Stimulated activated CD4-positive, alpha-beta T cell treated with anti-CD3 and anti-CD28 coated beads, Interleukin-2, amount 100 ng/mL, for 4 hours (primary cell): ENCODE results near the gene AP1G1.
A peak's percentile ranks its signal among the peaks of the same experiment; 100 is the strongest.

Experiments
- DNase-seq: peaks from one replicate; pipeline ENCODE4 v3.0.0-alpha.2; 2020; ENCODE audit warnings: low read depth

Gene AP1G1

DNA sequence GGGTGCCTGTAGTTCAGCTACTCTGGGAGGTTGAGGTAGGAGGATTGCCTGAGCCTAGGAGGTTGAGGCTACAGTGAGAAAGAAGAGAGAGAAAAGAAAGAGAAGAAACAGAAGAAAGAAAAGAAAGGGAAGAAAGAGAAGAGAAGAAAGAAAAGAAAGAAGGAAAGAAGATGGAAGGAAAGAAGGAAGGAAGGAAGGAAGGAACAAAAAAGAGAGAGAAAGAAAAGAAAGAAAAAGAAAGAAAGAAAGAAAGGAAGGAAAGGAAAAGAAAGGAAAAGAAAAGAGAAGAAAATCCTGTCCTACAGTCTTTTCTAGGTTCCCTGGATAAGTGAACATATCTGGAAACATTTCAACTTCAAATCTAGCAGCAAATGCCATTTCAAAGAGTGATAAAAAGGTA, 54.5 kb downstream of the AP1G1 start:
- DNase-seq = no peak

DNA sequence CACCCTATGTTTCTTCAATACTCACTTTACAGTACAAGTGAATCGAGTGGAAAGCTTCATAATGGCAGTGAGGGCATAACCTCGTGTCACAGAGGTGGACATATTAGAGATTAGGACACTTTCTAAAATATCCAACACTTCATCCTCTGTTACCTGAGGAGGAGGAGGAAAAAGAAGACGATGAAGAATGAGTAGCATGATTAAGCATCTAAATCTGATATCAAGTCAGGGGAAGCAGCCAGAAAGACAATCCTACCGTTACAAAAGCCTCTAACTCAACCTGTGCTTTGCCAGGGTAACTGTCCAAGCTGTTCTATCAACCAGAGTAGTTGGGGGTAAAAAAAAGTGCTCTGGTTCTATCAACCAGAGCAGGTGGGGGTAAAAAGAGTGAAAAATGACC, 60.4 kb downstream of the AP1G1 start:
- no peak for DNase-seq

DNA sequence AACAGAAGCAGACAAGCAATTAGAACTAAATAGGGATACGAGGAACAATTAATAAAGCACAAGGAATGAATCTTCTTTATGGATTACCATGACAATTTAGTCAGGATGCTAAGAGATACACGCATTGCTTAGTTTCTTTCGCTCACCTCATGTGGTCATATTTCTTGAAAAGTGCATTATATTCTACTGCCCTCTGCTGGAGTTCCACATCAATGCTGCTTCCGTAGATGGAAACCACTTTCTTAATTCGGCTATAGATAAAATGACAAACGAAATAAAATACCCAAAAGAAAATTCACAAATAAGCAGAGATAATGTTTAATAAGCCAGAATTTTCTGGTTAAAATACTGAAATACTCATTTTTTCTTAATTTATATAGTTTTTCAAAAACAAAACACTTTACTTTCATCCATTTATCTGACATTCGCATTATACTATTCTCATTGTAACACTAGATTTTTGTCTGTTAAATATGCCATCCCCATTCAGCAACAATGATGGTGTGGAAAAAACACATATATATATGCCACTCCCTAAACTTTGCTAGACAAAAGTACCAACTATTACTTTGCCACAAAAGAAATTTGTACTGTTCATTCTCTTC, 62.1 kb downstream of the AP1G1 start:
- DNase-seq = peak; percentile 6

- no peak for DNase-seq
Measured at GRCh38 chr16:71738855-71739254, 69.8 kb downstream of the AP1G1 start.

- no peak for DNase-seq
Measured at GRCh38 chr16:71737501-71737900, 71.1 kb downstream of the AP1G1 start.

- DNase-seq = no peak
Measured at GRCh38 chr16:71734511-71734910, 74.1 kb downstream of the AP1G1 start.

DNA sequence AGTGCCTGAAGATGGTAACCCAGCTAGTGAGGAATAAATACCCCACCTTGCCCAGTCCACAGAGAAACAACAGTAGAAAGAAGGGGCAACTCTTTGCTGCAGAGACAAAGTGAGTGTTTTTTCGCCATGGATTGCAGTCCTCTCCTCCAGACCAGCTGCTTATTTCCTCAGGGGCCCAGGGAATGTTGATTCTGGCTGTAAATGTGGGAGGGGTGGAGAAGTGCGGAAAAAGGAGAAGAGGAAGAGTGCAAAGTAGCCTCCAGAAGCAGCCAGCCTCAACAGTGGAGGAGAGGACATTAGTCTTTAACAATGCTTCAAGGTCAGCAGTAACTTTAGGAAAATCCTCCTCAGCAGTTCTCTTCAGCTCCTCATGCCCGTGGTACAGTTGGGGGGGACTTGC, 76.0 kb downstream of the AP1G1 start:
- DNase-seq = no peak

GRCh38 chr16:71727551-71728324, 80.9 kb downstream of the AP1G1 start:
- DNase-seq = no peak

- DNase-seq = no peak
Measured at GRCh38 chr16:71726476-71727315, 81.9 kb downstream of the AP1G1 start.

DNA sequence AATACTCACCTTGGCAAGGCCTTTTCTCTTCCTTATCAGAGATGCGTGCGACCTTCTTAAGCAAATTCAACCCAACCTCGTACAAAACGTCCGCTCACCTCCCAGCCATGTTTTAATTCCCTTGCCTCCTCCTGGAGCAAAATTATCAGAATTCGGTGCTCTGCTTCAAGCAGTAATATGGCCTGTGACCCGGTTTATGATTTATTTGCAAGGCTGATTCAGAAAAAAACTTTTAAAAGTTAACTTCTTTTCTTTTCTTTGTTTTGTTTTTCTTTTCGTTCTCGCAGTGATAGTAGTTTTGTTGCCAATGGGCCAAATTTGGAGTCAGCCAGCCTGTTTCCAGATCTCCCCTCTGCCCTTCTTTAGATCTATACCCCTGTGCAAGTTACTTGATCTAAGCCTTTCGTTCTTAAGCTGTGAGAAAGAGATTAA, 84.3 kb downstream of the AP1G1 start, which contains the start of gene PHLPP2:
PHLPP2 (minus strand) TSS at position 382 of the 432 bp plus-strand sequence. CDS start 9,906 bp downstream, outside the sequence.
- no peak for DNase-seq

DNA sequence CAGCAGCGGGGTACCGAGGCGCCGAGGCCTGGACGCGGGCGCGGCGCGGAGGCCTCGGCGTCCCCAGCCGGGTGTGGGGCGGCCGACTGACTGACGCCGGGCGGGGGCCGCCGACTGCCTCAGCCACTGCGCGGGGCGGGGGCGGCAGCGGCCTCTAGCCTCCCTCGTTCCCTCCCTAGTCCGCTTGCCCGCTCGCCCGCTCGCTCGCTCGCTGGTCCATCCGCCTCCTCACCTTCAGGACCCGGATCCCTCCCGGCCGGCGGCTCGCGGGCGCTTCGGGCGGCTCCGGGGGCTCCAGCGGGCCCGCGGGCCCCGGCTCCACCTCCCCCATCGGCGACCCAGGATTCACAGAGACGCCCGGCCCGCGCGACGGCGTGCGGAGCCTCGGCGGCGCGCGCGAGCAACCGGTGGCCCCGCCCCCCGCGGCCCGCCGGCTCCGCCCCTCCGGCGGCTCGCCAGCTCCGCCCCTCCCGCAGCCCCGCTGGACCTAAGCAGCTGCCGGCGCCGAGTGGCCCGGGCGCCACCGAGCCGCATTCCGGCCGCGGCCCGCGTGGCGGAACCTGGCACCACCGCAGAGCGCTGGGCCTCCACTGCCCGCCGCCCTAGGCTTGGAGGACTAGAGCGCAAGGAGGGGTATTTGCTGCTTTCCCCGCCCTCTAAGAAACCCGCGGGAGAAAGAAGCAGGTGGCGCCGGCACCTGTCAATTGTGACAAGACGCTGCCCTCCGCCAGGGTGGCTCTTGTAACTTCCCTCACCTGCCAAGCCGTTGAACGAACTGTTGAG, 84.9 kb downstream of the AP1G1 start:
- peak; percentile 64 for DNase-seq

- peak; percentile 19 for DNase-seq
Measured at GRCh38 chr16:71722801-71723536, 85.7 kb downstream of the AP1G1 start.

- no peak for DNase-seq
Measured at GRCh38 chr16:71721066-71721740, 87.4 kb downstream of the AP1G1 start.

- no peak for DNase-seq
Measured at GRCh38 chr16:71712501-71712900, 96.1 kb downstream of the AP1G1 start.

DNA sequence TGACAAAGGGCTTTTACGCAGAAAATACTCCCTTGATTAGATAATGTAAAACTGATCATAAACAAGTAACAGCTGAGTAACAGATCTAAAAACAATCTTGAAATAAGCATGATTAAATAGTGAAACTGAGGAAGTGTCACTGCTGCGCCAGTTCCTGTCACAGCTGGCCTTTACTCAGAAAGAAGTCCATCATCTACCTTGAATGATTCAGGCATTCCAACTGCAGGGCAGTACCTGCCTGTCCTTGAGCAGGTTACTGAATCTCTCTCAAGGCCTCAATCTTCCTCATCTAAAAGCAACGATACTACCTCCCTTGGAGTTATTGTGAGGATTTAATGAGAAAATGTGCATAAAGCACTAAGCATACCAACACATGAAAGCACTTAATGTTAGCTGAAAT, 96.8 kb downstream of the AP1G1 start:
- DNase-seq = no peak

- no peak for DNase-seq
Measured at GRCh38 chr16:71709229-71709781, 99.3 kb downstream of the AP1G1 start.

- DNase-seq = no peak
Measured at GRCh38 chr16:71708696-71709095, 99.9 kb downstream of the AP1G1 start.

- no peak for DNase-seq
Measured at GRCh38 chr16:71707199-71707598, 101.4 kb downstream of the AP1G1 start.

DNA sequence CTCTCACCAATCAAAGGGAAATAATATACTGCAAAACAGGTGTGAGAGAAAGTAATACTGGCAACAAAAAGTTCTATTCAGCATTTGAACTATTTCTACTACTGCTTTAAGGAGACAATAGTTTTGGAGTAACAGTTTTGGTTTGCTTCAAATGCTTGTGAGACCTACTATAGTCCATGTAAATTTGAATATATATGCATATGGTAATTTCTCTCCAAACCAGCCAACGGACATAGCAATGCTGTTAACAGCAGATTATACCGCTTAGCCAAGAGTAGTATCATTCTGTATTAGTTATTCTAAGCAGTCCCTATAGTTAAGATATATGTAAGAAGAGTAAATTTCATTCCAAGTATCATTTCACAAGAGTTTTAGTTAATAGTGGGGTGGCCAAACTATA, 102.6 kb downstream of the AP1G1 start:
- no peak for DNase-seq

DNA sequence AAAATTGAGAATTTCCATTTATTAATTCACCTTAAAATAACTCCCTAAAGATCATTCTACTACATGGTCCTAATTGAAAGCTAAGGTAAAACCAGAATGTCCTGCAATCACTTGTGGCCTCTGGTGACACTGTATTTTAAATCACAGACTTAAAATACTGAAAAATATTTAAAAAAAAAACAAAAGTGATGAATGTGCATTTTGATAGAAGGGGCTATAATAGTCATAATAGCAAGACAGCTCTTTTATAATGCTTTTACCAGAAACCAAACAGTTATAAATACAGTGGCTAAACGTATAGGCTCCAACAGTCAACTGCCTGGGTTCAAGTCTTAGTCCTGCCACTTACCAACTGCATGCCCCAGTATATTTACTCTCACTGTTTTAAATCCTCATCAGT, 105.3 kb downstream of the AP1G1 start:
- no peak for DNase-seq
